A549 (cell line): ENCODE results near the gene CYP1A1.

Experiments used
- BCL3 ChIP-seq: fragments of >200 bp; sonication (Bioruptor Twin); formaldehyde crosslinking; IDR thresholded peaks from 3 replicates; pipeline ENCODE4 v1.6.1; 2016
- CBX8 ChIP-seq: fragments of 200-600 bp; sonication (generic); IDR thresholded peaks from 2 replicates; pipeline ENCODE4 v1.6.1; 2016
- CHD2 ChIP-seq: fragments of 150-350 bp; IDR thresholded peaks from 2 replicates; pipeline ENCODE4 v1.6.1; 2014; ENCODE audit warnings: low read length; ENCODE audit not compliant: partially characterized antibody
- CHD4 ChIP-seq: fragments of 200-600 bp; sonication (generic); IDR thresholded peaks from 2 replicates; pipeline ENCODE4 v1.6.1; 2016; ENCODE audit warnings: antibody characterized with exemption, mild to moderate bottlenecking, borderline replicate concordance
- CTCF ChIP-seq: fragments of >200 bp; sonication (Bioruptor Twin); formaldehyde crosslinking; IDR thresholded peaks from 3 replicates; pipeline ENCODE4 v1.5.1; 2016
- ESRRA ChIP-seq: fragments of 150-350 bp; IDR thresholded peaks from 2 replicates; pipeline ENCODE4 v1.6.1; 2014; ENCODE audit warnings: mild to moderate bottlenecking, low read length, borderline replicate concordance
- HMGXB4 ChIP-seq: fragments of 250-450 bp; sonication (Bioruptor Pico); IDR thresholded peaks from 2 replicates; pipeline ENCODE4 v1.5.0; 2021; ENCODE audit warnings: mild to moderate bottlenecking, moderate library complexity, borderline replicate concordance
- RCOR1 ChIP-seq: fragments of 150-350 bp; IDR thresholded peaks from 2 replicates; pipeline ENCODE4 v1.6.1; 2014; ENCODE audit warnings: antibody characterized with exemption, low read length, low read depth
- RFX5 ChIP-seq: fragments of 450-650 bp; IDR thresholded peaks from 2 replicates; pipeline ENCODE4 v1.7.1; 2014; ENCODE audit warnings: antibody characterized with exemption, mild to moderate bottlenecking, moderate library complexity
- SREBF2 ChIP-seq: fragments of 450-650 bp; IDR thresholded peaks from 2 replicates; pipeline ENCODE4 v1.6.1; 2014; ENCODE audit warnings: mild to moderate bottlenecking, moderate library complexity

- TF ChIP-seq CBX8 (no peak), CHD4 (no peak), CTCF (no peak), SREBF2 (no peak), RCOR1 (no peak), RFX5 (no peak), ESRRA (no peak), CHD2 (no peak), BCL3 (no peak), HMGXB4 (CRISPR knock-in tag) (no peak)
These were observed 48.5 kb upstream of the CYP1A1 start for GRCh38 chr15:74773731-74774252.
